Gastroesophageal sphincter (tissue), 4 donors: Measurements from ENCODE around the gene TNFRSF19. TPM values are rescaled to one million over a fixed set of nuclear protein-coding genes. Genes with fewer than 3 reads are reported as not detected.

Experiments
- ATAC-seq: fragments of 150-250 bp; one replicate; pipeline ENCODE4 v1.9.1; 2016; ENCODE audit warnings: mild to moderate bottlenecking, moderate library complexity
- H3K27ac ChIP-seq, 4 donors: fragments of 200-600 bp; sonication (generic) in 3 of 4; 1 replicate in 3 of 4; 2 replicates in 1 of 4; pipeline ENCODE4 v1.5.1; 2016 to 2019
- H3K27me3 ChIP-seq: fragments of 200-600 bp; sonication (generic); one replicate; pipeline ENCODE4 v1.5.1; 2019
- H3K36me3 ChIP-seq, 2 donors: fragments of 200-600 bp; sonication (generic); one replicate each; pipeline ENCODE4 v1.5.1; 2019; ENCODE audit warnings: control low read depth in 1 of 2
- H3K4me1 ChIP-seq, 3 donors: fragments of 200-600 bp; sonication (generic); 1 replicate in 2 of 3; 2 replicates in 1 of 3; pipeline ENCODE4 v1.5.1; 2016 to 2019; ENCODE audit warnings: control low read depth in 2 of 3
- H3K4me3 ChIP-seq, 2 donors: fragments of 200-600 bp; sonication (generic); one replicate each; pipeline ENCODE4 v1.5.1; 2019; ENCODE audit warnings: mild to moderate bottlenecking in 1 of 2, moderate library complexity in 1 of 2
- H3K9me3 ChIP-seq, 3 donors: fragments of 200-600 bp; sonication (generic); one replicate each; pipeline ENCODE4 v1.5.1; 2017 to 2019; ENCODE audit warnings: control low read depth in 2 of 3
- EP300 ChIP-seq: sonication (generic); formaldehyde crosslinking; IDR thresholded peaks from one replicate; pipeline ENCODE4 v1.6.1; 2017; ENCODE audit warnings: antibody characterized with exemption, mild to moderate bottlenecking
- POLR2A ChIP-seq, 2 donors: fragments of 450-650 bp; IDR thresholded peaks; one replicate each; pipeline ENCODE4 v1.6.1; 2017; ENCODE audit warnings: antibody characterized with exemption in 2 of 2, mild to moderate bottlenecking in 2 of 2, moderate library complexity in 1 of 2
- POLR2AphosphoS5 ChIP-seq: sonication (generic); formaldehyde crosslinking; IDR thresholded peaks from one replicate; pipeline ENCODE4 v1.6.1; 2017; ENCODE audit warnings: antibody characterized with exemption
- WGBS, 2 donors: methylation state at CpG; one replicate each; pipeline ENCODE4 v1.1.5; 2018; ENCODE audit warnings: low coverage in 1 of 2; 5-methylcytosine and 5-hydroxymethylcytosine counted together
- total RNA-seq, 4 donors: library from RNA; depleted of rRNA; stranded (reverse); fragments of >200 nt; gene quantifications; one replicate each; pipeline ENCODE4 v1.1.0, GENCODE V29; 2016
- TF ChIP-seq, protein P1 (sequence below), 4 experiments: fragments of 200-600 bp in 2 of 4; fragments of 450-650 bp in 2 of 4; sonication (generic) in 1 of 4; IDR thresholded peaks; one replicate each; pipeline ENCODE4 v1.5.1; 2017 to 2019; ENCODE audit warnings: antibody characterized with exemption in 4 of 4, mild to moderate bottlenecking in 2 of 4, moderate library complexity in 2 of 4

Gene TNFRSF19
- total RNA-seq, 4 donors from 2014 or later: 4.1 to 14.7 (median 8.2) TPM

GRCh38 chr13:23701636-23702035 lies 131.4 kb downstream of the TNFRSF19 start:
- TF ChIP-seq POLR2A (IDR thresholded peaks at IDR 0.05) (no peak), POLR2AphosphoS5 (peak; percentile 47), EP300 (no peak)
- TF ChIP-seq, protein P1, sequence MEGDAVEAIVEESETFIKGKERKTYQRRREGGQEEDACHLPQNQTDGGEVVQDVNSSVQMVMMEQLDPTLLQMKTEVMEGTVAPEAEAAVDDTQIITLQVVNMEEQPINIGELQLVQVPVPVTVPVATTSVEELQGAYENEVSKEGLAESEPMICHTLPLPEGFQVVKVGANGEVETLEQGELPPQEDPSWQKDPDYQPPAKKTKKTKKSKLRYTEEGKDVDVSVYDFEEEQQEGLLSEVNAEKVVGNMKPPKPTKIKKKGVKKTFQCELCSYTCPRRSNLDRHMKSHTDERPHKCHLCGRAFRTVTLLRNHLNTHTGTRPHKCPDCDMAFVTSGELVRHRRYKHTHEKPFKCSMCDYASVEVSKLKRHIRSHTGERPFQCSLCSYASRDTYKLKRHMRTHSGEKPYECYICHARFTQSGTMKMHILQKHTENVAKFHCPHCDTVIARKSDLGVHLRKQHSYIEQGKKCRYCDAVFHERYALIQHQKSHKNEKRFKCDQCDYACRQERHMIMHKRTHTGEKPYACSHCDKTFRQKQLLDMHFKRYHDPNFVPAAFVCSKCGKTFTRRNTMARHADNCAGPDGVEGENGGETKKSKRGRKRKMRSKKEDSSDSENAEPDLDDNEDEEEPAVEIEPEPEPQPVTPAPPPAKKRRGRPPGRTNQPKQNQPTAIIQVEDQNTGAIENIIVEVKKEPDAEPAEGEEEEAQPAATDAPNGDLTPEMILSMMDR (IDR thresholded peaks at IDR 0.05): no peak
- Histone ChIP-seq H3K4me3 (no peak overlapping the region), H3K9me3 (no peaks in the 10 kb centered on the region), H3K36me3 (no peaks in the 10 kb centered on the region), H3K27ac (no peak overlapping the region), H3K4me1 (peaks cover 0 to 18% (median 0%) of the 10 kb centered on the region in 3 donors), H3K27me3 (no peaks in the 10 kb centered on the region)
- 65 to 88% methylated on average over 6 to 12 of the region's 12 CpGs for WGBS, 2 donors
- ATAC-seq: peak; percentile 86

- Histone ChIP-seq H3K4me3 (no peak overlapping the region), H3K27me3 (no peaks in the 10 kb centered on the region), H3K9me3 (no peaks in the 10 kb centered on the region), H3K4me1 (peaks cover 0 to 18% (median 0%) of the 10 kb centered on the region in 3 donors), H3K27ac (peak overlapping the region in 1 of 4 donors; percentile 38), H3K36me3 (no peaks in the 10 kb centered on the region)
- 62 to 72% methylated on average over 8 to 10 of the region's 11 CpGs for WGBS, 2 donors
- TF ChIP-seq POLR2A (IDR thresholded peaks at IDR 0.05): no peak
- peak; percentile 6 for TF ChIP-seq POLR2AphosphoS5
- no peak for TF ChIP-seq EP300
- TF ChIP-seq, protein P1 (IDR thresholded peaks at IDR 0.05): no peak
- ATAC-seq: no peak
These were observed 133.1 kb downstream of the TNFRSF19 start for GRCh38 chr13:23703246-23703860.

DNA sequence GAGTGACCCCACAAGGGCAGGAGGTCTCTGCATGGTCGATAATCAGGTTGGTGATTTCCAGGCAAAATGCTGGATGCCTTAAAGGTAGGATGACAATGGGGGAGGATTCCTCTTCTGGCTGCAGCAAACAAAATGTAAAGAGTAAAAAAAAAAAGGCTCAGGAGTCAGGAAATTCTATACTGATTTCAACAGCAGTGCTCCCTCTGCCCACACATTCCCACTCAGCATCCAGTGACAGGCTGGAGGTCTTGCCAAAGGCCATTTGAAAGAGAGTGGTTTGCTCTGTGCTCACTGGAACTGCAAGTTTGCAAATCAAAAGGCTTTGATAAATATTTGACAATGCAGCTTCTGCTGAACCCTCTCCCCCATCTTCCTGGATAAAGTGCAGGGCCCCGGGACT lies 135.4 kb downstream of the TNFRSF19 start:
- TF ChIP-seq, protein P1 (IDR thresholded peaks at IDR 0.05): no peak
- no peak for TF ChIP-seq POLR2A (IDR thresholded peaks at IDR 0.05)
- no peak for TF ChIP-seq EP300
- TF ChIP-seq POLR2AphosphoS5: no peak
- ATAC-seq: no peak
- H3K27ac ChIP-seq: no peak overlapping the region

GRCh38 chr13:23707674-23708073 lies 137.5 kb downstream of the TNFRSF19 start:
- WGBS, 2 donors: 89 to 100% methylated on average over 3 of the region's 3 CpGs
- Histone ChIP-seq H3K27ac (no peak overlapping the region), H3K9me3 (no peaks in the 10 kb centered on the region), H3K4me1 (peaks cover 0 to 10% (median 0%) of the 10 kb centered on the region in 3 donors), H3K36me3 (no peaks in the 10 kb centered on the region), H3K4me3 (no peak overlapping the region), H3K27me3 (no peaks in the 10 kb centered on the region)
- no peak for ATAC-seq
- TF ChIP-seq, protein P1 (IDR thresholded peaks at IDR 0.05): peak in 2 of 4 experiments; percentile 17 to 23
- no peak for TF ChIP-seq POLR2A (IDR thresholded peaks at IDR 0.05)

More for the DNA sequence above, 135.4 kb downstream of the TNFRSF19 start:
- peaks cover 0 to 18% (median 0%) of the 10 kb centered on the region in 3 donors for H3K4me1 ChIP-seq
- no peaks in the 10 kb centered on the region for H3K36me3 ChIP-seq
- WGBS, 2 donors: 63% methylated on average over 1 of the region's 2 CpGs; no CpG with 5 or more reads in 1 of the 2 donors
- H3K9me3 ChIP-seq: no peaks in the 10 kb centered on the region
- H3K4me3 ChIP-seq: no peak overlapping the region
- no peaks in the 10 kb centered on the region for H3K27me3 ChIP-seq

DNA sequence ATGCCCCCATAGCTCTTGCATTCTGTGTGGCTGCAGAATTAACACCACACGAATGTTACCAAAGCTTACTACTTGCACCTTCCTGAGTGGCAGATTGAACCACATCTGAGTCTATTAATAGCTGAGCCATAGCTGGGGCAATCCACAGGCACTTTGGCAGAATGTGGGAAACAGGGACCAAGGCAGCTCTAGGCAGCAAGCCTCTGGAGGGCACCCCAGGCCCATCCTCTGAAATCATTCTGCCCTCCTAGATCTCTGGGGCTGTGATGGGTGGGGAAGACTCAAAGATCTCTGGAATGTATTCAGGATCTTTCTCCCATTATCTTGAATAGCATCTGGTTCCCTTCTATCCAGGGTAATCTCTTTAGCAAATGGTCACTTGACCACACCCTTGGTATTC lies 139.3 kb downstream of the TNFRSF19 start:
- Histone ChIP-seq H3K27ac (no peak overlapping the region), H3K4me3 (no peak overlapping the region), H3K9me3 (no peaks in the 10 kb centered on the region), H3K4me1 (no peaks in the 10 kb centered on the region), H3K27me3 (no peaks in the 10 kb centered on the region), H3K36me3 (no peaks in the 10 kb centered on the region)
- ATAC-seq: no peak
- no peak for TF ChIP-seq EP300
- no peak for TF ChIP-seq POLR2AphosphoS5
- TF ChIP-seq, protein P1 (IDR thresholded peaks at IDR 0.05): no peak
- TF ChIP-seq POLR2A (IDR thresholded peaks at IDR 0.05): no peak
- WGBS, 2 donors: 50% methylated on average over 1 of the region's 1 CpG; no CpG with 5 or more reads in 1 of the 2 donors
